Nephron (organoid): ENCODE measurements around the gene CXCR2.

Experiments
- H3K27ac Mint-ChIP-seq, 3 experiments: 2 replicates each; pipeline ENCODE4 v1.8.0; 2020; ENCODE audit warnings: mixed read lengths in 3 of 3, mild to moderate bottlenecking in 2 of 3, moderate library complexity in 1 of 3
- H3K27me3 Mint-ChIP-seq: 2 replicates; pipeline ENCODE4 v1.8.0; 2021; ENCODE audit warnings: low read depth, mild to moderate bottlenecking, moderate library complexity, mixed read lengths
- H3K36me3 Mint-ChIP-seq: 2 replicates; pipeline ENCODE4 v1.8.0; 2020; ENCODE audit warnings: low read depth, mixed read lengths
- H3K4me1 Mint-ChIP-seq: 2 replicates; pipeline ENCODE4 v1.8.0; 2020; ENCODE audit warnings: mixed read lengths
- H3K4me3 Mint-ChIP-seq, 3 experiments: 2 replicates each; pipeline ENCODE4 v1.8.0; 2020; ENCODE audit warnings: mild to moderate bottlenecking in 3 of 3, mixed read lengths in 3 of 3, moderate library complexity in 2 of 3
- H3K9me3 Mint-ChIP-seq: 2 replicates; pipeline ENCODE4 v1.8.0; 2020; ENCODE audit warnings: mixed read lengths
- CTCF ChIP-seq, 3 experiments: fragments of 200-600 bp; sonication (generic); IDR thresholded peaks; one replicate each; pipeline ENCODE4 v1.5.0; 2021; ENCODE audit warnings: antibody characterized with exemption in 3 of 3; ENCODE audit not compliant: unreplicated experiment in 3 of 3

The CXCR2 gene

DNA sequence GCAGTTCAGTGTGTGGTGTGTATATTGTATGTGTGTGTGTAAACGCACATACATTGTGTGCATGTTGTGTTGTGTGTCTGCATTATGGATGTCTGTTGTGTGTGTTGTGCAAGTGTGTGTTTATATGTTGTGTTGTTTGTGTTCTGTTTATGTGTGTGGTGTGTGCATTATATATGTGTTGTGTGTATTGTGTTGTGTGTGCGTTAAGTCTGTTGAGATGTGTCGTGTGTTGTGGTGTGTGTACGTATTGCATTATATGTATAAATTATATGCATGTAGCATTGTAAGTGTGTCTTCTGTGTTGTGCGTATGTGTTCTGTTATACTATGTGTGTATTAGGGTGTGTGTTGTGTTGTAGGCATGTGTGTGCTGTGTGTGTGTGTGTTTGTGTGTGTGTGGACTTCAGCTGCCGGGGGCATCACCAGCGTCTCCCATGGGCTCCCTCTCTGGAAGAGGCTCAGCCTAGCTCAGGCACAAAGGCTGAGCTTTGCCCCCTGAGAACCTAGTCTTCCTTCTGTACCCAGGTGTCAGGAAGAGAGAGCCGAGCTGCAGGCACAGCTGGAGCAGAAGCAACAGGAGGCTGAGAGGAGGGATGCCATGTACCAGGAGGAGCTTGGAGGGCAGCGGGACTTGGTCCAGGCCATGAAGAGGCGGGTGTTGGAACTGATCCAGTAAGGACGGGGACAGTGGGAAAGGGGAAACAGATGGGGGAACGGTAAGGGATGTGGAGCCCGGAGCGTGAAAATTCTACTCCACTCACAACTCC lies 43.1 kb upstream of the CXCR2 start:
- no peak for TF ChIP-seq CTCF (IDR thresholded peaks at IDR 0.05; ENCODE audit: unreplicated experiment in 3 of 3)
- Mint-ChIP-seq H3K27me3 (peaks cover 13% of the 10 kb centered on the region), H3K4me1 (no peaks in the 10 kb centered on the region), H3K36me3 (peaks cover 3% of the 10 kb centered on the region), H3K27ac (no peak overlapping the region), H3K9me3 (peaks cover 17% of the 10 kb centered on the region), H3K4me3 (no peak overlapping the region)

DNA sequence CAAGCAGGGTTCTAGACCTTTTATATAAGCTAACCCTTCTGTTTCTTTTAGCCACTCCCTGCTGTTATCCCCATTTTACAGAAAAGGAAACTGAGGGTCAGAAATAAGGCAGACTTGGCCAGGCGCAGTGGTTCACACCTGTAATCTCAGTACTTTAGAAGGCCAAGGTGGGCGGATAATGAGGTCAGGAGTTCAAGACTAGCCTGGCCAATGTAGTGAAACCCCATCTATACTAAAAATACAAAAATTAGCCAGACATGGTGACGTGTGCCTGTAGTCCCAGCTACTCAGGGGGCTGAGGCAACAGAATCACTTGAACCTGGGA lies 42.5 kb upstream of the CXCR2 start:
- TF ChIP-seq CTCF (IDR thresholded peaks at IDR 0.05; ENCODE audit: unreplicated experiment in 3 of 3), result no peak

GRCh38 chr2:218086478-218086877 lies 39.4 kb upstream of the CXCR2 start:
- H3K9me3 Mint-ChIP-seq, result peaks cover 21% of the 10 kb centered on the region
- H3K27me3 Mint-ChIP-seq, result peaks cover 21% of the 10 kb centered on the region
- H3K27ac Mint-ChIP-seq, result no peak overlapping the region
- no peak for TF ChIP-seq CTCF (IDR thresholded peaks at IDR 0.05; ENCODE audit: unreplicated experiment in 3 of 3)
- H3K4me3 Mint-ChIP-seq, result no peak overlapping the region
- H3K36me3 Mint-ChIP-seq, result peaks cover 3% of the 10 kb centered on the region
- H3K4me1 Mint-ChIP-seq, result no peaks in the 10 kb centered on the region

More for the DNA sequence above, 42.5 kb upstream of the CXCR2 start:
- H3K27ac Mint-ChIP-seq, result no peak overlapping the region
- peaks cover 17% of the 10 kb centered on the region for H3K9me3 Mint-ChIP-seq
- H3K36me3 Mint-ChIP-seq, result peaks cover 3% of the 10 kb centered on the region
- no peak overlapping the region for H3K4me3 Mint-ChIP-seq
- H3K4me1 Mint-ChIP-seq, result no peaks in the 10 kb centered on the region
- peaks cover 18% of the 10 kb centered on the region for H3K27me3 Mint-ChIP-seq

- H3K36me3 Mint-ChIP-seq, result no peaks in the 10 kb centered on the region
- H3K4me3 Mint-ChIP-seq, result no peak overlapping the region
- no peaks in the 10 kb centered on the region for H3K4me1 Mint-ChIP-seq
- no peak for TF ChIP-seq CTCF (IDR thresholded peaks at IDR 0.05; ENCODE audit: unreplicated experiment in 3 of 3)
- H3K9me3 Mint-ChIP-seq, result peaks cover 21% of the 10 kb centered on the region
- H3K27ac Mint-ChIP-seq, result no peak overlapping the region
- peaks cover 28% of the 10 kb centered on the region for H3K27me3 Mint-ChIP-seq
These were observed 36.6 kb upstream of the CXCR2 start for GRCh38 chr2:218089259-218089658.

DNA sequence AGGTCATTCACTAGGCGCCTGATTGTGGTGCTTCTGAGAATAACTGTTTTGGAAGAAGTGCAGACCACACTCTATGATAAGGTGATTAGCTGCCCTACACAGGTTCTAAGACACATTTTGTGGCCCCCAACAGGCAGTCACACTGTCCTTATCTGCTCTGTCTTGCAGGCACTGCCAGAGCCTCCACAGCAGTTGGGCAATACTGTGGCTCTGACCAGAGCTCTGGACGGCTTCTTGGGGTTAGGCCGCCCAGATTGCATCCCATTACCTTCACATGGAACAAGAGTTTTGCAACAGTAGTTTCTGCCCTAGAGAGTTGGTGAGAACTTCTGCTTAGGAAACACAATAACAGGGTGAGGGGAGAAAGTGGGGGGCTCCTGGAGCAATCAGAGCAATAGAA lies 34.1 kb upstream of the CXCR2 start:
- H3K4me1 Mint-ChIP-seq, result no peaks in the 10 kb centered on the region
- H3K36me3 Mint-ChIP-seq, result no peaks in the 10 kb centered on the region
- no peak for TF ChIP-seq CTCF (IDR thresholded peaks at IDR 0.05; ENCODE audit: unreplicated experiment in 3 of 3)
- peaks cover 4% of the 10 kb centered on the region for H3K9me3 Mint-ChIP-seq
- peaks cover 24% of the 10 kb centered on the region for H3K27me3 Mint-ChIP-seq
- no peak overlapping the region for H3K27ac Mint-ChIP-seq
- H3K4me3 Mint-ChIP-seq, result no peak overlapping the region

DNA sequence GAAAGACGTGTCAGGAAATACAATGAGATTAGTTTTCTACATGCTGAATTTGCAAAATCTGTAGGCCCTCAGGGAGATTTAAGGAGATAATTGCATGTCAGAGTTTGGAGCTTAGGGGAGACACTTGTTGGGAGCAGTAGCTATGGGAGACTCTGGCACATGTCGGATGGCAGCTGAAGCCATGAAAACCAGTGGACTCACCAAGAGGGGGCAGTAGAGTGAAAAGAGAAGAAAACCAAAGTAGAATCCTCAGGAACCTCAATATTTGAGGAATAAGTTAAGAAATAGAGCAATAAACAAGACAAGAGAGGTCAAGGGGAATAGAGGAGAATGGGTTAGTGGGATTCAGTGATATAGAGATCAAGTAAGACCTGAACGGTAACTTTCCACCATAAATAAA lies 31.9 kb upstream of the CXCR2 start:
- Mint-ChIP-seq H3K27me3 (peaks cover 24% of the 10 kb centered on the region), H3K4me3 (no peak overlapping the region), H3K4me1 (no peaks in the 10 kb centered on the region), H3K36me3 (no peaks in the 10 kb centered on the region), H3K27ac (no peak overlapping the region), H3K9me3 (peaks cover under 1% of the 10 kb centered on the region)
- TF ChIP-seq CTCF (IDR thresholded peaks at IDR 0.05; ENCODE audit: unreplicated experiment in 3 of 3), result no peak
